Stimulated activated memory B cell treated with anti-CD40 and anti-IgM and Interleukin-4, amounts not matched to agents 10 μg/mL and 1 μg/mL and 100 μg/mL, for 72 hours (primary cell): Measurements from ENCODE around the gene SCN4A.

Experiments used
- ATAC-seq: fragments of 150-1000 bp; cut with Tn5 transposase; 2 replicates; pipeline ENCODE4 v1.10.0; 2021
- H3K27ac Mint-ChIP-seq: one replicate; pipeline ENCODE4 v1.8.0; 2022; ENCODE audit warnings: mild to moderate bottlenecking, mixed read lengths
- H3K27me3 Mint-ChIP-seq: one replicate; pipeline ENCODE4 v1.8.0; 2022; ENCODE audit warnings: mixed read lengths
- H3K36me3 Mint-ChIP-seq: one replicate; pipeline ENCODE4 v1.8.0; 2022; ENCODE audit warnings: mixed read lengths
- H3K4me1 Mint-ChIP-seq: one replicate; pipeline ENCODE4 v1.8.0; 2022; ENCODE audit warnings: mixed read lengths
- H3K4me3 Mint-ChIP-seq: one replicate; pipeline ENCODE4 v1.8.0; 2022; ENCODE audit warnings: mild to moderate bottlenecking, moderate library complexity, mixed read lengths
- H3K9me3 Mint-ChIP-seq: one replicate; pipeline ENCODE4 v1.8.0; 2022; ENCODE audit warnings: mixed read lengths

The SCN4A gene

DNA sequence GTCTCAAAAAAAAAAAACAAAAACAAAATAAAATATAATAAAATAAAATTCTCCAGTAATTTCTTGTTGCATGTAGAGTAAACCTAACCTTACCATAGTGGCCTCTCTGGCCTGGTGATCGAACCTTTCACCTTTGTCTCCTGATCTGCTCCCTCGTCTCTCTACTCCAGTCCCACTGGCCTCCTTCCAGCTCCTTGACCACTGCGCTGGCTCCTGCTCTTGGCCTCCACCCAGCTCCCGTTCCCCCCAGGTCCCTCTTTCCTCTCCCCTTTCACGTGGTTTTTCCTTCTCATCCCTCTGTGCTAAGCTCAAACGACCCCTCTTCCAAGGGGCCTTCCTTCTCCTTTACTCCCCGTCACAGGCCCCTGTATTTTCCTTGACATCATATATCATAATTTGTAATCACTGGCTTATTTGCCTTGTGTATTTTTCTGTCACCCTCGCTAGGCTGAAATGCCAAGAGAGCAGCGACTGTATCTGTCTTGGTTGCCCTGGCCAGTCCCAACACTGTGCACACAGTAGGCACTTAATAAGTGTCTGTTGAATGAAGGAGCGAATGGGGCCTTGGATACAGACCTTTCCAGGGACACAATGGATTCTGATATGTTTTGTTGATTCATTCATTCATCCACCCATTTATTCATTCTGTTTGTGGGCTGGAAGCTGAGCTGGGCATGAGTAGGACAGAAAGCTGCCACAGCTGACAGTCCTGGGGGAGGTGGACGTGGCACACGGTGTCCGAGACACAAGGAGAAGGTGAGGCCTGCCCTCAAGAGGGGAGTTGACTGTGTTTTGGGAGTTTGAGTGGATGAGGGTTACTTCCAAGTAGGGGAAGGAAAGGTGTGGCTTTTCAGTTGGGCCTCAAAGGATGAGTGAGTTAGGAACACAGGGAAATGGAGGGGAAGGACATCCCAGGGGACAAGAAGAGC, 5.8 kb upstream of the SCN4A start:
- H3K4me3 Mint-ChIP-seq = no peak overlapping the region
- H3K27ac Mint-ChIP-seq = no peak overlapping the region
- peaks cover 1% of the 10 kb centered on the region for H3K27me3 Mint-ChIP-seq
- H3K4me1 Mint-ChIP-seq = peaks cover 7% of the 10 kb centered on the region
- no peak for ATAC-seq
- H3K9me3 Mint-ChIP-seq = peaks cover 8% of the 10 kb centered on the region
- H3K36me3 Mint-ChIP-seq = peaks cover 6% of the 10 kb centered on the region

DNA sequence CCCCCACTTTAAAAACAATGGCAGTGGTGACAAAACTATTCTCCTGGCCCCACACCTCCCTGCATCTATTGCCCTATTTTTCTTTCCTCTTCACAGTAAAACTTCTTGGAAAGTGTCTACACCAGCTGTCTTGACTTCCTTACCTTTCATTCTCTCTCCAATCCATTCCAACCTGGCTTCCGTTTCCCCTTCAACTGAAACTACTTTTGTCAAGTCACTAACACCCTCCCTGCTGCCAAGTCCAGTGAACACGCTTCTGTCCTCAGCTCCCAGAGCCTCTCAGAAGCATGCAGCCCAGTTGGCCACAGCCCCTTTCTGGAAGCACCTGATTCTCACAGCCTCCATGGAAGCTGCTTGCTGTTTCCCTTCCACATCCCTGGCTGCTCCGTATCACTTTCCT, 4.0 kb upstream of the SCN4A start:
- Mint-ChIP-seq H3K27ac (no peak overlapping the region), H3K4me1 (peaks cover 7% of the 10 kb centered on the region), H3K36me3 (no peaks in the 10 kb centered on the region), H3K4me3 (no peak overlapping the region), H3K27me3 (peaks cover 6% of the 10 kb centered on the region), H3K9me3 (no peaks in the 10 kb centered on the region)
- no peak for ATAC-seq

DNA sequence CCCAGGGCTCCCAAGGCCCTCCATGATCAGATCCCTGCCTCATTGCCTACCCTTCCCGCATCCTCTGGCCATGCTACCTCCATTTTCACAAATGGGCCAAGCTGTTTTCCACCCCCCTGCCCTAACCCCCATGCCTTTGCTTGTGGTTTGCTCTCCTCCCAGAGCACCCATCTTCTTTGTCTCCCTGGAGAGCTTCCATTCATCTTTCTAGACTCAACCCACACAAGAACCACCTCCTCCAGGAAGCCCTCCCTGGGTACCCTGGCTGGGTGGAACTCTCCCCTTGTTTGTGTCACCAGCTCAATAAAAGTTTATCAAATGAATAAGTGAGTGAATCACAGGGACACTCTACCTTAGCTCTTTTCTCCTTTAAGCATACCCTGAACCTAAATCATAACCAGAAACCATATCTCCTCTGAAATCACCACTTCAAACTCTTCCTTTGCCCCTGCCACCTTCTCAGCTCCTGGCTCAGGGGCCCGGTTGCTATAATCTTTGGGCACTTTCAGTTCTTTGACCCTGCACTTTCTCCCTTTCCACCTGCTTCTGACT, 2.9 kb upstream of the SCN4A start:
- H3K9me3 Mint-ChIP-seq = no peaks in the 10 kb centered on the region
- peaks cover 7% of the 10 kb centered on the region for H3K4me1 Mint-ChIP-seq
- no peak overlapping the region for H3K27ac Mint-ChIP-seq
- ATAC-seq = no peak
- no peak overlapping the region for H3K4me3 Mint-ChIP-seq
- H3K27me3 Mint-ChIP-seq = peaks cover 6% of the 10 kb centered on the region
- H3K36me3 Mint-ChIP-seq = no peaks in the 10 kb centered on the region

DNA sequence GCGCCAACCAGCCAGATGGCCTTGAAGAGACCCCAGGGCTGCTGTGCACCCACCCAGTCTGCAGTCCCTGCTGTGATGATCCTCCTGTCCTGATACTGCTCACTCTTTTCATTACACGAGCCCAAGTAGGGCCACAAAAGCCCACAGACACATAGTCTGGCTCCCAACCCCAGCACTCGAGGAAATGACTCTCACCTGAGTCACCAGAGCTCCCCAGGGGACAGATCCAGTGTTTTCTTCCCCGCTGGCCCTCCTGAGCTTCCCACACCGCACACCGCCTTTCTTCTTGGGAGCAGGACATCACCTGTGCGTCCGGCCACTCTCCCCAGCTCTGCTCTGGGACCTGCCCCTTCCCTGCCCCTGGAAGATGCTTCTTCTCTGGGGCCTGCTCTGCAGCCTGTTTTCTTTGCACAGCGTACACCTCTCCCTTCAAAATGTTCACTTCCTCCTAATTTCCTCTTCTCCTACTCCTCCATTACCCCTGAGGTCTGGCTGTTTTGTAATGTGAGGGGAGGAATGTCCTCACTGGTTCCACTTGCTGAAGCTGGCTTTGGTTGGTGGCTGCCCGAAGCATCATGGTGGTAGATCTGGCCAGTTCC, 2.0 kb upstream of the SCN4A start:
- Mint-ChIP-seq H3K9me3 (no peaks in the 10 kb centered on the region), H3K36me3 (no peaks in the 10 kb centered on the region), H3K27me3 (peaks cover 6% of the 10 kb centered on the region), H3K27ac (no peak overlapping the region), H3K4me3 (no peak overlapping the region), H3K4me1 (peaks cover 7% of the 10 kb centered on the region)
- ATAC-seq = no peak

DNA sequence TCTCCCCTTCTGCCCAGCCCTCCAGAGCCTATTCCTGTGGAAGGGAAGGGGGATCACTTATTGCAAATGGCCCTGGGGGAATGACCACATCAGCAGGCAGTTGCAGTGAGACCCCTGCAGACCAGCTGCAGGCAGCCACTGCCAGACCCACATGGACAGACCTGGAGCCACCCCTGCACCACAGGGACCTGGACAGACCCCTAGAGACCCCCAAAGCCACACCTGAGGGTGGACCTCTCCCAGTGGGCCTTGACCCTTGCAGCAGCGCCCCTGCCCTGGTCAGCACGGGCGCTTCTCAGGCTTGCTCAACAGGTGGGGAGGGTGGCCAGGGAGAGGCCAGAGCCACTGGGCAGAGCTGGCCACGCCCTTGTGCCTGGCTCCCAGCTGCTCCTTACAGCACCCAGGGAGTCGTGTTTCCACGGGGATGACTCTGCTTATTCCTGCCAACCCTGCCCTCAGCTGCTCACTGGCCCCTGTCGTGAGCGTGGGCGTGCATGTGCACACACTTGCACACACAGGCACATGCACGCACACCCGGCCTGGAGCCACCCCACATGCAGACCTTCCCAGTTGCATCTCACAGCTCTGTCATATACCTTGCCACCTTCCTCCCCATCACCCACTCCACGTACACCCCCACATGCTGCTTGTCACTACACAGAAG, 1.3 kb upstream of the SCN4A start:
- Mint-ChIP-seq H3K27ac (no peak overlapping the region), H3K27me3 (peaks cover 6% of the 10 kb centered on the region), H3K4me3 (no peak overlapping the region)

DNA sequence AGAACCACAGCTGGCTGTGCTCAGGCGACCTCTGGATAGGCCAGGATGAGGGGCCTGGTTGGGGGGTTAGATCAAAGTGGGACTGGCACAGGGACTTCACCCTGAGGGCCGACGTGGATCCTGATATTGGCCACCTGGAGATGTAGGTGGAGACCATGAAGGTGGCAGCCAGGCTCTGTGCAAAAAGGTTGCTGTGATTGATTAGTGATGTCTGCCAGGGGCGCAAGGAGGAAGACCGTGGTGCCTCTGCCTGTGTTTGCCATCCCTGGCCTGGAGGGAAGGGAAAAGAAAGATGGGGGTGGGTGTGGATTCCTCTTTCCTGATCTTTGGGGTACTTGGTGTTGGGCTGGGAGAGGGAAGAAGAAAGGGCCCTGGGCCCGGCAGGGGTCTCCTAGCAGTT, 529 bp upstream of the SCN4A start:
- Mint-ChIP-seq H3K4me3 (no peak overlapping the region), H3K4me1 (peaks cover 7% of the 10 kb centered on the region), H3K27ac (no peak overlapping the region), H3K9me3 (no peaks in the 10 kb centered on the region), H3K36me3 (no peaks in the 10 kb centered on the region), H3K27me3 (peaks cover 6% of the 10 kb centered on the region)
- no peak for ATAC-seq

More for the DNA sequence above, 1.3 kb upstream of the SCN4A start:
- ATAC-seq = no peak
- Mint-ChIP-seq H3K4me1 (peaks cover 7% of the 10 kb centered on the region), H3K36me3 (no peaks in the 10 kb centered on the region), H3K9me3 (no peaks in the 10 kb centered on the region)

DNA sequence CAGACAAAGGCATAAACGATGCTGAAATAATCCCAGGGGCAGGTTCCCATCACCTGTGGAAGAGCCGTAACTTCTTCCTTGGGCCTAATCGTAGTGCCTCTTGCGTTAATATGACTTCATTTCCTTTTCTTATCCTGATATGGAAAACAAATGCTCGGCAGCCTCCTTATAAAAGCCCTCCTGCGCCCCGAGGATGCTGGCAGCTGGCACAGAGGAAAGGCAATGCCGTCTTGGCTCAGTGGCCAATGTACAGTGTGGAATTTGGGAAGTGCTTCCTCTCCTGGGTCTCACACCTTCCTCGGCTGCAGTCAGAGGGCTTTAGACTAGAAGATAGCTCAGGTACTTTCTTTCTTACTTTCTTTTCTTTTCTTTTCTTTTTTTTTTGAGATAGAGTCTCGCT, 3.4 kb downstream of the SCN4A start:
- Mint-ChIP-seq H3K4me1 (peaks cover 12% of the 10 kb centered on the region), H3K27me3 (peaks cover 6% of the 10 kb centered on the region), H3K9me3 (no peaks in the 10 kb centered on the region), H3K27ac (no peak overlapping the region), H3K4me3 (no peak overlapping the region), H3K36me3 (no peaks in the 10 kb centered on the region)
- no peak for ATAC-seq

DNA sequence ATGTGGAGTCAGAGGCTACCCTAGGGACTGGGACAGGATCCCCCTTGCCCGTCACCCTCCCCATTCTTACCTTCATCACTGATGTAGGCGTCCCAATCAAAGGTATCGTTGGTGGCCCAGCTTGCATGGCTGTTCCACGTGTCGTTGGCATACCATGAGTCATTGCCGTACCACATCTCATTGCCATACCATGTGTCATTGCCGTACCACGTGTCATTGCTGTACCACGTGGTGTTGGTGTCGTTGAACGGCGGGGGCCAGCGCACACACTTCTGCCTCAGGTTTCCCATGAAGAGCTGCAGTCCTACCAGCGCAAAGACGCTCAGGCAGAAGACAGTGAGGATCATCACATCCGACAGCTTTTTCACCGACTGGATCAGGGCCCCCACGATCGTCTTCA, 4.8 kb downstream of the SCN4A start:
- H3K27ac Mint-ChIP-seq = no peak overlapping the region
- H3K27me3 Mint-ChIP-seq = no peaks in the 10 kb centered on the region
- H3K4me3 Mint-ChIP-seq = no peak overlapping the region

DNA sequence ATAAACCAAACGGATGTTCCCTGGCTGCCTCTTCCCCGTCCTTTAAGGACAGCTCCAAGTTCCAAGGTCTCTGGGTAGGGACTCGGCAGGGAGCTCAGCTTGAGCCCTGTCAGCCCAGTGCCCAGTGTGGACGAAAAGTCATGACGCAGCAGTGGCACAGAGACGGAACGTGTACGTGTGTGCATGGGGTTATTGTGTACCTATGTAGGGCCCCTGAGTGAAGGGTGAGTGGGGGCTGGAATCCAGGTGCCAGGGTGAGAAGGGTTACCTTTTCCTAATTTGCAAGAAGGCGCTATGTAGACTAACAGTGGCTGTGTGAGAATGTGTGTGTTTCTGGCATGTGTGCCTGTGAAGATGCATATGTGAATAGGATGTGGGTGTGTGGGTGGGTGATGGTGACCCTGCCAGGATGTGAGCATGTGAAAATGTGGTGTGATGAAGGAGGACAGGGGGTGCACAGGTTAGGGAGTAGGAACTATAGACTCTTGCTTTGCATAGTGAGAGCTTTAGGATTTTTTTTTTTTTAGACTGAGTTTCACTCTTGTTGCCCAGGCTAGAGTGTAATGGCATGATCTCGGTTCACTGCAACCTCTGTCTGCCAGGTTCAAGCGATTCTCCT, 6.0 kb downstream of the SCN4A start:
- peaks cover 15% of the 10 kb centered on the region for H3K4me1 Mint-ChIP-seq
- peak; percentile 66 for ATAC-seq
- no peaks in the 10 kb centered on the region for H3K27me3 Mint-ChIP-seq
- H3K9me3 Mint-ChIP-seq = no peaks in the 10 kb centered on the region
- no peaks in the 10 kb centered on the region for H3K36me3 Mint-ChIP-seq
- no peak overlapping the region for H3K4me3 Mint-ChIP-seq
- no peak overlapping the region for H3K27ac Mint-ChIP-seq

More for the DNA sequence above, 4.8 kb downstream of the SCN4A start:
- Mint-ChIP-seq H3K4me1 (peaks cover 11% of the 10 kb centered on the region), H3K36me3 (no peaks in the 10 kb centered on the region), H3K9me3 (no peaks in the 10 kb centered on the region)
- ATAC-seq = no peak

DNA sequence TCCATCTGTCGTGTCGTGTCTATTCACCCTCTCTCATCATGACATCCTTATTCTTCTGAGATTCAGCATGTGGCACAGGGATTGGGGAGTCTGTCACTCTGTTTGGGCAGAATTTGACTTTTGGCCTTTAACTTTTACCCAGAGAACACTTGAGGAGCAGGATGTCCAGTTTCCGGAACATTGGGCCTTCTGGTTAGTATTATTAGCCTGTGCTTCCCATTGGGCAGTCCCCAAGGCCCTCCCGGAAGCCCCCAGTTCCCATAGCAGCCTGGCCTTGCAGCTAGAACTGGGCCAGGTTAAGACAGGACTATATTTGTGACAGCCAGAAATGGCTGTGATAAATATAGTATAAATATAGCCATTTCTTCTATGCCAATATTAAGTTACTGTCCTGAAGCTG, 9.6 kb downstream of the SCN4A start:
- no peaks in the 10 kb centered on the region for H3K9me3 Mint-ChIP-seq
- H3K27ac Mint-ChIP-seq = no peak overlapping the region
- H3K4me3 Mint-ChIP-seq = no peak overlapping the region
- peaks cover 27% of the 10 kb centered on the region for H3K4me1 Mint-ChIP-seq
- no peak for ATAC-seq
- H3K36me3 Mint-ChIP-seq = no peaks in the 10 kb centered on the region
- no peaks in the 10 kb centered on the region for H3K27me3 Mint-ChIP-seq

DNA sequence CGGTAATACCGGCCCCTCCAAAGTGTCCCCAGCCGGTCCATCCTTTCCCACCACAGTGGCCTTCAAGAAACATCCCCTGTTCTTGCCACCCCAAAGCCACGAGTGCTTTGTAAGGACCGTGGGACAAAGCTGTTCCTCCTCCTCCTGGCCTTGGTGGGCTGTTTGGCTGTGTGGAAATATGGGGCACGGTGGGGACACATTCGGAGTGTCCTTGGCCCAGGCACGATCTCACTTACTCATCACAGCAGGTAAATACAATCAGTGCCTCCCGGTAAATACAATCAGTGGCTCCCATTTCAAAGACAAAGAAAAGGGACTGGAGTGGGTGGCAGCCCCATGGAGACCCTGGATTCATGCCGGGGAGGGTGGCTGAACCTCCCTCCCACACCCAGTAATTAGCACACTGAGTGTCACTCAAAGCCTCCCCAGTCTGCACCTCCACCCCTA, 10.4 kb downstream of the SCN4A start:
- peaks cover 27% of the 10 kb centered on the region for H3K4me1 Mint-ChIP-seq
- no peaks in the 10 kb centered on the region for H3K9me3 Mint-ChIP-seq
- H3K27ac Mint-ChIP-seq = peak overlapping the region; percentile 29
- ATAC-seq = no peak
- no peaks in the 10 kb centered on the region for H3K27me3 Mint-ChIP-seq
- H3K36me3 Mint-ChIP-seq = no peaks in the 10 kb centered on the region
- no peak overlapping the region for H3K4me3 Mint-ChIP-seq

DNA sequence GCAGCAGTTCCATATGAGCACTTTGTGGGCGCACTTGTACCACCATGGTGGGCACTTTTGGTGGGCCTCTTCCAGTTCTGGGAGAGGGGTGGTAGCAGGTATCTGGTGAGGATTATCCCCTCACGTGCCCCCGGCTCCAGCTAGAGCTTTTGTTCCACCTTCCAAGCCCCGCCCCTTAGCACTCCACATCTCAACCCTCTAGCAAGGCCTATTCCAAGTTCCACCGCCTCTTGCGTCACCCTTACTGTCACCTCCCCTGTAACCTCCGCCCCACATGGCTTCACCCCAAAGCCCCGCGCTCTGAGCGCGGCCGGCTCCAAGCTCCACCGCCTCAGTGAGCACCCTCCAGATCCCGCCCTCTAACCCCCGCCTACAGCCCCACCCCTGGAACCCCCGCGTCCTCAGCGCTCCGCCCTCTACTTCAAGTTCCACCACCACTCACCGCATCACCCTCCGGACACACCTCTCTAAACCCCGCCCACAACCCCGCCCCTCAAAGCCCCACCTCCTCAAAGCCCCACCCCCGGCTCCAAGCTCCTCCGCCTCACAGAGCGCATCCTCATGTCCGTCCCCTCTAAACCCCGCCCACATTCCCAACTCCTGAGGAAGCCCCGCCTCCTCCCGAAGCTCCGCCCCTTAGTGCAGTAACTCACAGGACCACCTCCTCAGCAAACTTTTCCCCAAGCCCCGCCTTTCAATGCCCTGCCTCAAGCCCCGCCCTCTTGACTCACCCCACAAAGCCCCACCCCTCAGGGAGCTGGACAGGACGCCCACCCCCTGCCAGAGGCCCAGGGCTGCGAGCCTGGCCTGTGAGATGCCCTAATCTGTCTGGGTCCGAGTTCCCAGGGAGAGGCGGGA, 11.1 kb downstream of the SCN4A start:
- H3K9me3 Mint-ChIP-seq = no peaks in the 10 kb centered on the region
- H3K36me3 Mint-ChIP-seq = no peaks in the 10 kb centered on the region
- ATAC-seq = peak; percentile 64
- no peaks in the 10 kb centered on the region for H3K27me3 Mint-ChIP-seq
- H3K27ac Mint-ChIP-seq = peak overlapping the region; percentile 29
- peak overlapping the region; percentile 59 for H3K4me3 Mint-ChIP-seq
- H3K4me1 Mint-ChIP-seq = peaks cover 20% of the 10 kb centered on the region

DNA sequence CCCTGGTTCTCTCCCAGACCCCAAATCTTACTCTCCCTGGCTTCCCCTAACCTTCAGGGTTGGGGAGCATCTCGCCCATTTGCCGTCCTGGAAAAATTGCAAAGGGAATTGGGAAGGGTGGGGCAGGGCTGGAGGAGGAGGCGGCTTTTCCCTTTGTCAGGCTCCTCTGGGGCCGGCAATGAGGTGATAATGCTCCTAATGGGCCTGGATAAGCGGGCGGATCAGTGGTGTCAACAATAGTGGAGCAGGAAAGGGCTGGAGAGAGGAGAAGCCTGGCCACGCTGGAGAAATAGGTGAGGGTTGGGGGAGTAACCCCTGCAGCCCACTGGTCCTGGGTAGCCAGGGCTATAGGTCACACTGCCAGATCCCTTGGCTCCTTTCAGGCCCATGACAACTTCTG, 12.3 kb downstream of the SCN4A start:
- H3K27ac Mint-ChIP-seq = no peak overlapping the region
- ATAC-seq = no peak
- H3K4me3 Mint-ChIP-seq = no peak overlapping the region
- peaks cover 17% of the 10 kb centered on the region for H3K4me1 Mint-ChIP-seq
- H3K27me3 Mint-ChIP-seq = no peaks in the 10 kb centered on the region
- H3K9me3 Mint-ChIP-seq = no peaks in the 10 kb centered on the region
- no peaks in the 10 kb centered on the region for H3K36me3 Mint-ChIP-seq

DNA sequence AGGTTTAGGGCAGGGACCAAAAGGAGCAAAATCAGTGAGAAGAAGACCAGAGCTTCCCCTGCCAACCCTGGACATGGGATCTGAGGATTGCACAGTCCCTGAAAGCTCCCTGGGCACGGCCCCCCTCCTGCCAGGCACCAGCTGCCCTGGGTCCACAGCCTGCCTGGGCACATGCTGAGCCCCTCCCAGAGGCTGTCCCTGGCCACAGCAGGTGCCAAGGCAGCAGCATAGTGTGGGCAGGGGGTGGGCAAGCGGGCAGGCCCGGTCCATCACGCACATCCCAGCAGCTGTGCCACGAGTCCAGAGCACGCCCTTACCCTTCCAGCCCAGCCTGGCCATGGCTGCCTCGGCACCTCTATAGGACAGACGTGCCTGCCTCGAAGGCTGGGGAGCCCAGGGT, 12.7 kb downstream of the SCN4A start:
- Mint-ChIP-seq H3K4me3 (no peak overlapping the region), H3K36me3 (no peaks in the 10 kb centered on the region), H3K4me1 (peaks cover 17% of the 10 kb centered on the region), H3K27ac (no peak overlapping the region), H3K9me3 (no peaks in the 10 kb centered on the region), H3K27me3 (no peaks in the 10 kb centered on the region)
- no peak for ATAC-seq
